Keratinocyte (primary cell): ENCODE measurements around the gene DOLPP1. TPM values are rescaled to one million over a fixed set of nuclear protein-coding genes. Genes with fewer than 3 reads are reported as not detected.

Experiments used
- DNase-seq: peaks from one replicate; pipeline ENCODE4 v3.0.0-alpha.2; 2011; ENCODE audit warnings: low read depth, missing footprints, low spot score
- FAIRE-seq: peaks from 2 replicates; lab custom pipeline; 2011; peaks lifted over from hg19 to GRCh38; lab: Jason Lieb, UNC
- H2AFZ ChIP-seq: 2 replicates; pipeline ENCODE4 v1.6.0; 2012; ENCODE audit warnings: low read length, control low read depth, inconsistent platforms; ENCODE audit not compliant: control insufficient read depth
- H3K27ac ChIP-seq: 2 replicates; pipeline ENCODE4 v1.5.1; 2011; ENCODE audit warnings: low read length; ENCODE audit not compliant: control insufficient read depth, insufficient read depth
- H3K27me3 ChIP-seq: 3 replicates; pipeline ENCODE4 v1.6.0; 2011; ENCODE audit warnings: low read length; ENCODE audit not compliant: control insufficient read depth, insufficient read depth; ENCODE audit errors: extremely low read depth
- H3K36me3 ChIP-seq, 2 experiments: 2 replicates in 1 of 2; 3 replicates in 1 of 2; pipeline ENCODE4 v1.5.1; 2011; ENCODE audit warnings: low read length in 2 of 2, mild to moderate bottlenecking in 1 of 2; ENCODE audit not compliant: control insufficient read depth in 2 of 2, insufficient read depth in 2 of 2; ENCODE audit errors: extremely low read depth in 1 of 2
- H3K4me1 ChIP-seq: 3 replicates; pipeline ENCODE4 v1.5.1; 2011; ENCODE audit warnings: low read length; ENCODE audit not compliant: control insufficient read depth, insufficient read depth; ENCODE audit errors: extremely low read depth
- H3K4me2 ChIP-seq: 3 replicates; pipeline ENCODE4 v1.6.0; 2011; ENCODE audit warnings: low read depth, low read length; ENCODE audit not compliant: control insufficient read depth, insufficient read depth; ENCODE audit errors: extremely low read depth
- H3K4me3 ChIP-seq, 3 experiments: fragments of 200-600 bp in 1 of 3; sonication (generic) in 1 of 3; 2 replicates in 2 of 3; 3 replicates in 1 of 3; pipeline ENCODE4 v1.5.1; 2011 to 2016; ENCODE audit warnings: low read length in 3 of 3, mild to moderate bottlenecking in 3 of 3, control low read depth in 2 of 3, inconsistent platforms in 1 of 3, low read depth in 1 of 3, mixed read lengths in 1 of 3, mixed run types in 1 of 3, moderate library complexity in 1 of 3; ENCODE audit not compliant: control insufficient read depth in 2 of 3, insufficient read depth in 2 of 3; ENCODE audit errors: extremely low read depth in 1 of 3
- H3K79me2 ChIP-seq: 2 replicates; pipeline ENCODE4 v1.6.0; 2012; ENCODE audit warnings: low read length; ENCODE audit not compliant: control insufficient read depth, insufficient read depth
- H3K9ac ChIP-seq: 3 replicates; pipeline ENCODE4 v1.6.0; 2011; ENCODE audit warnings: low read length; ENCODE audit not compliant: control insufficient read depth, insufficient read depth; ENCODE audit errors: extremely low read depth
- H3K9me1 ChIP-seq: 3 replicates; pipeline ENCODE4 v1.6.0; 2011; ENCODE audit warnings: low read length; ENCODE audit not compliant: control insufficient read depth, insufficient read depth; ENCODE audit errors: extremely low read depth
- H3K9me3 ChIP-seq: 2 replicates; pipeline ENCODE4 v1.5.1; 2012; ENCODE audit warnings: low read depth, low read length; ENCODE audit not compliant: control insufficient read depth
- H4K20me1 ChIP-seq: 3 replicates; pipeline ENCODE4 v1.6.0; 2011; ENCODE audit warnings: low read length; ENCODE audit not compliant: control insufficient read depth, insufficient read depth; ENCODE audit errors: extremely low read depth
- EZH2 ChIP-seq: IDR thresholded peaks from one replicate; pipeline ENCODE4 v1.6.1; 2012; ENCODE audit warnings: inconsistent platforms, mild to moderate bottlenecking, low read length, moderate library complexity
- dilution Hi-C: fragments of 300-500 bp; cut with MboI; formaldehyde crosslinking; loops from one replicate; pipeline ENCODE4 v1.7.0; 2020; ENCODE audit warnings: low sequenced_read_pairs; ENCODE audit not compliant: extremely low pct_ligation_motif_present
- polyA plus RNA-seq, 5 experiments: library from polyadenylated mRNA; depleted of rRNA in 3 of 5; stranded (reverse) in 3 of 5; stranded (forward) in 1 of 5; unstranded in 1 of 5; fragments of >200 nt; gene quantifications; 1 replicate in 1 of 5; 2 replicates in 3 of 5; 3 replicates in 1 of 5; pipeline versions ENCODE4 v1.2.1 to v1.2.3, GENCODE V29; 2011 to 2012; ENCODE audit warnings: missing spikeins in 2 of 5, low read depth in 1 of 5, low replicate concordance in 1 of 5
- TF ChIP-seq, protein P1 (sequence below), 3 experiments: IDR thresholded peaks in 1 of 3; conservative IDR thresholded peaks in 1 of 3; optimal IDR thresholded peaks in 1 of 3; 2 replicates in 2 of 3; 3 replicates in 1 of 3; pipeline versions ENCODE3 to v1.5.1; 2011; ENCODE audit warnings: low read length in 3 of 3, mild to moderate bottlenecking in 3 of 3, moderate library complexity in 2 of 3, control low read depth in 1 of 3, inconsistent platforms in 1 of 3; ENCODE audit not compliant: insufficient read depth in 2 of 3; ENCODE audit errors: extremely low read depth in 1 of 3

DOLPP1 gene
- polyA plus RNA-seq, 1 donor (not counting 4 experiments of a cell fraction or from before 2014, with no cell fraction given) = 14.2 TPM

DNA sequence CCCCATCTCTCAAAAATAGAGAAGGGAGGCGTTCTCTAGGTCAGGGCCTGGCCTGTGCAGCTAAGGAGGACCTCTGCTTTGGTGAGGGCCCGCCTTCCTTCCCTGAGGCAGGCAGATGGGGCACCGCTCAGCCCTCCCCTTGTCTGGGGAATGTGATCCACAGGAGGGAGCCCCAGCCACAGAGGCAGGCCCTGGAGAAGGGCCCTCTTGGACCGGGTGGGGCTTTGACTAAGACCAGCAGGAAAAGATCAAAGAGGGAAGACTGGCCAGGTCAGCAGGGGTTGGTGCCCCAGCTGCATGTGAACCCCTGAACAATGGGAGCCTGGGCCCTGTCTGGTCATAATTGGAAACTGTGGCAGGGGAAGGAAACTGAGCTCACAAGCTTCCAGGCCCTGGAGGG lies 52.2 kb downstream of the DOLPP1 start:
- FAIRE-seq = no peak
- Histone ChIP-seq H3K4me1 (no peaks in the 10 kb centered on the region), H3K9me3 (no peaks in the 10 kb centered on the region), H3K9me1 (no peaks in the 10 kb centered on the region), H3K27ac (no peak overlapping the region), H3K79me2 (no peaks in the 10 kb centered on the region), H2AFZ (no peak overlapping the region), H3K27me3 (no peaks in the 10 kb centered on the region), H4K20me1 (no peaks in the 10 kb centered on the region), H3K9ac (no peak overlapping the region), H3K4me2 (no peak overlapping the region), H3K4me3 (no peak overlapping the region), H3K36me3 (peaks cover 13 to 14% of the 10 kb centered on the region in 2 experiments)
- dilution Hi-C loops = no loop called here
- no peak for DNase-seq
- TF ChIP-seq, protein P1, sequence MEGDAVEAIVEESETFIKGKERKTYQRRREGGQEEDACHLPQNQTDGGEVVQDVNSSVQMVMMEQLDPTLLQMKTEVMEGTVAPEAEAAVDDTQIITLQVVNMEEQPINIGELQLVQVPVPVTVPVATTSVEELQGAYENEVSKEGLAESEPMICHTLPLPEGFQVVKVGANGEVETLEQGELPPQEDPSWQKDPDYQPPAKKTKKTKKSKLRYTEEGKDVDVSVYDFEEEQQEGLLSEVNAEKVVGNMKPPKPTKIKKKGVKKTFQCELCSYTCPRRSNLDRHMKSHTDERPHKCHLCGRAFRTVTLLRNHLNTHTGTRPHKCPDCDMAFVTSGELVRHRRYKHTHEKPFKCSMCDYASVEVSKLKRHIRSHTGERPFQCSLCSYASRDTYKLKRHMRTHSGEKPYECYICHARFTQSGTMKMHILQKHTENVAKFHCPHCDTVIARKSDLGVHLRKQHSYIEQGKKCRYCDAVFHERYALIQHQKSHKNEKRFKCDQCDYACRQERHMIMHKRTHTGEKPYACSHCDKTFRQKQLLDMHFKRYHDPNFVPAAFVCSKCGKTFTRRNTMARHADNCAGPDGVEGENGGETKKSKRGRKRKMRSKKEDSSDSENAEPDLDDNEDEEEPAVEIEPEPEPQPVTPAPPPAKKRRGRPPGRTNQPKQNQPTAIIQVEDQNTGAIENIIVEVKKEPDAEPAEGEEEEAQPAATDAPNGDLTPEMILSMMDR (optimal IDR thresholded peaks at IDR 0.05 in 1 of 3, IDR thresholded peaks at IDR 0.05 in 1 of 3, conservative IDR thresholded peaks at IDR 0.05 in 1 of 3; ENCODE audit: extremely low read depth in 1 of 3, insufficient read depth in 2 of 3, low read length in 3 of 3) = no peak
- TF ChIP-seq EZH2 = no peak

DNA sequence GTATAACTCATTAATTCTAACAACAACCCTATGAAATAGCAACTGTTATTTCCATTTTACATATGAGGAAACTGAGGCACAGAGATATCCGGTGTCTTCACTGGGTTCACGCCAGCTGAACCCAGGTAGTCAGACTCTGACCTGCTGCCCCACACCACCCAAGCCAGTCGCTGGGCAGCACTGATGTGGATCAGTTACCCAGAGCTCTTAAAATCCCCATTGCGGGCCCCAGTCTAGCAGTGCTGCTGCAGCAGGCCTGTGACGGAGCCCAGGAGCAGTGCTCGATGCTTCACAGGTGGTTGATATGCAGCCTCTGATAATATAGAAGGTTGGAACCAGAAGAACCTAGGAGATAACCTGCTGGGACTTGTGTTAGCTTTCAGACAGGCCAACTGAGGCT lies 54.6 kb downstream of the DOLPP1 start:
- peaks cover 10 to 14% of the 10 kb centered on the region in 2 experiments for H3K36me3 ChIP-seq
- H3K79me2 ChIP-seq = no peaks in the 10 kb centered on the region
- no peaks in the 10 kb centered on the region for H3K9me1 ChIP-seq
- no peak overlapping the region for H3K4me2 ChIP-seq
- dilution Hi-C loops = no loop called here
- H3K4me3 ChIP-seq = no peak overlapping the region
- H3K9me3 ChIP-seq = no peaks in the 10 kb centered on the region
- H4K20me1 ChIP-seq = no peaks in the 10 kb centered on the region
- FAIRE-seq (no peak), DNase-seq (no peak)
- H3K9ac ChIP-seq = no peak overlapping the region
- peaks cover 19% of the 10 kb centered on the region for H3K4me1 ChIP-seq
- no peak overlapping the region for H2AFZ ChIP-seq
- H3K27me3 ChIP-seq = no peaks in the 10 kb centered on the region
- no peak for TF ChIP-seq EZH2
- TF ChIP-seq, protein P1 (optimal IDR thresholded peaks at IDR 0.05 in 1 of 3, IDR thresholded peaks at IDR 0.05 in 1 of 3, conservative IDR thresholded peaks at IDR 0.05 in 1 of 3; ENCODE audit: extremely low read depth in 1 of 3, insufficient read depth in 2 of 3, low read length in 3 of 3) = no peak
- no peak overlapping the region for H3K27ac ChIP-seq
